GM19452 (cell line): ENCODE results near the gene EPHB1.

Experiments
- ATAC-seq: cut with Tn5 transposase; IDR thresholded peaks from one replicate; pipeline ENCODE4 v1.9.1; 2021; ENCODE audit not compliant: unreplicated experiment

Gene EPHB1

DNA sequence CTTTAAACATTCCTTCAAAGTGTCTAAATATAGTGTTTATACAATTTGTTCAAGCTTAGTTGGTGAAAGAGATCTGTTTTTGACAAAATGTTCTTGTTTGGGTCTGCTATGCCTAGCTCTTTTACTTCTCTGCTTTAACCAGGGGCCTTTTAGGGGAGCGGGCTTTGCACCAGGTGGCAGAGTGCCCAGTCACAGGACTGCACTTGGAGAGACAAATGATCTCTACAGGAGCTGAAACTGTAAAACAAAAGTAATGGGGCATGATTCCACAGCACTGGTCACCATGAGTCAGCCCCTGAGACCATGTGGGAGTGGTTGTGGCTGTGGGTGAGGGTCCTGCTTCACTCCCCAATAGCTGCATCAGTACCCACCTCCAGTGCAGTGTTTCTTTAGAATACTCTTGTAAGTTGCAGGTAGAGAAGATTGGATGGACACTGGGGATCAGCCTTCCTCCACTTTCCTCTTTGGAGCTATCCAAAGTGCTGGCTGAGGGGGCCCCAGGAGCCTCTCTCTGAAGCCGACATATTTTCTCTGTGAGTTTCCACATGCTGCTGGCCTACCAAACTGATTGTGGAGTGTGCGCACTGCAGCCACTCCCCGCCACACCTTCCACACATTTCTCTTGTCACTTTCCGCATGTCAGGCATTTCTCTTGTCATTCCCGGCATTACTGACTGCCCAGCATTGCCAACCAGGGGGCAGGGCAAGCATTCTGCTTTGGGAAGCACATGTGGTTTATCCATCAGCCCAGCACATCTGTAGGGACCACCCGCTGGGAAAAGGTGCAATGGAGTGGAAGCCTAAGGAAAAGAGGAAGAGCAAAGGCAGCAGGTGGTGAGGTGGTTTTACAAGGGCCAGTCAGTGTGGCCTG is 110.0 kb downstream of the EPHB1 start:
- peak; percentile 33 for ATAC-seq

GRCh38 chr3:134905647-134905935 is 110.5 kb downstream of the EPHB1 start:
- no peak for ATAC-seq

- no peak for ATAC-seq
Measured at GRCh38 chr3:134908271-134908670, 113.2 kb downstream of the EPHB1 start.

DNA sequence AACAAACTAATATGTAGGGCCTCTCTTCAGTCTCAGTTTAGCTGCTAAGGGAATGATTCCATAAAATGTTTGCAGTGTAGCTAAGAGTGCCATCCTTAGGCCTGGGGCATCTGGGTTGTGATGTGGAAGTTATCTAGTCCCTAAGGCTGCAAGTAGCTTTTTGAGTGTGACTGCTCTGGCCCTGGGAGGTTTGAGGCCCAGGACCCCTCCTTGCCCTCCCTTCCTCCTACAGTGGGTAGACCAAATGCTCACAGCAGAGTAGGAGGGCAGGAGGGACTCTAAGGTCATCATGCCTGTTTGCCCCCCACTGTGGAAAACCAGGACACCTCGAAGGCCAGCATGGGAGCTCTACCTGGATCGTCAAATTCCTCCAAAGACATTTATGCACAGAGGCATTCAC is 115.0 kb downstream of the EPHB1 start:
- no peak for ATAC-seq

GRCh38 chr3:134911586-134912548 is 116.8 kb downstream of the EPHB1 start:
- ATAC-seq: no peak

GRCh38 chr3:134916276-134916961 is 121.4 kb downstream of the EPHB1 start:
- ATAC-seq: no peak

DNA sequence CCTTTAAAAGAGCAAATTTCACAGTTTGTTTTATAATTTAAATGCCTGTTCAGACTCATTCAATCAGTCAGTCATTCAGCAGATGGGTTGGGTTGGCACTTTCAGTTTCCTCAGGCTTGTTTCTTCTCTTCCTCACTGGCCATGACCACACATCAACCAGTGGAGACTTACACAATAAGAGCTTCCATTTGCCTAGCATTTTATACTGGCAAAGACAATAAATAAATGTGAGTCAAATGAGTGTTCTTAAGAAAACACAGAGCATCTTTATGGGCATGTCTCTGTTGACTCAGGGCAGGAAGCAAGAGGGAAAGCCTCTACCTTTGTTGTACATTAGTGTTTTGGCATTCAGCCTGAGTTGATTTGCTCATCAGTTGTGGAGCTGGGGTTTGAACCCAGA is 122.6 kb downstream of the EPHB1 start:
- peak; percentile 27 for ATAC-seq

- peak; percentile 82 for ATAC-seq
Measured at GRCh38 chr3:134918441-134918840, 123.4 kb downstream of the EPHB1 start.

DNA sequence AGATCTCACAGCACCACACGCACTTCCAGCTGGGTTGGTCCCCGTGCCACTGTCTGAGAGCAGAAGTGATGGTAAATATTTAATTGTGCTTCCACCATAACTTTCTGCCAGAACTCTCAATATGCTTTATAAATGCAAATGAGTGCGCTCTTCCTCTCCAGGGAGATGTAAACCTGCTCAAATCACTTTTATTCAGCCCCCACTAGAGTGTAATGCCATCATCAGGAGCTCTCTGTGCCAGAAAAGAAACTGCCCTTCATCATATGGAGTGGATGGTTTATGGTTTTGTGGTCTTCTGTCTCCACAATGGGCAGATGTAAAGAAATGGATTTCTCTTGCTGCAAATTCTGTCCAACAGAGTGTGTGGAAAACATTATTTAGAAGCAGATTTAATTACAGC is 127.0 kb downstream of the EPHB1 start:
- no peak for ATAC-seq

DNA sequence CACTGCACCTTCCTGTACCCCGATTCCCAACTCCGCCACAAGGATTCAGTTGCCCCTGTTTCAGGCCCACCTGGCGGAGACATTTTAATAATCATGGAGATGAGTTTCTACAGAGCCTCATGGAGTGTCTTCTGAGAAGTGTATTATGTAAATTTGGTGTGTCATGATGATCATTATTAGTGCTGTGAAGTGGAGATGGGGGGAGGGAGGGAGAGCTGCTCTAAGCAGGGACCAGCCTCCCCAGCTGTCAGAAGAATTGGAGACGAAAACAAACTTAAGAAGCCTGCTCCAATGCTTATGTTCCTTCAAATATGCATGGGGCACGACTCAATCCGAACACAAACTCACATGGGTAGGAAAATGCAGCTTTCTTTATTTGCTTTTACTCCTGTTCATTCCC is 127.8 kb downstream of the EPHB1 start:
- no peak for ATAC-seq

DNA sequence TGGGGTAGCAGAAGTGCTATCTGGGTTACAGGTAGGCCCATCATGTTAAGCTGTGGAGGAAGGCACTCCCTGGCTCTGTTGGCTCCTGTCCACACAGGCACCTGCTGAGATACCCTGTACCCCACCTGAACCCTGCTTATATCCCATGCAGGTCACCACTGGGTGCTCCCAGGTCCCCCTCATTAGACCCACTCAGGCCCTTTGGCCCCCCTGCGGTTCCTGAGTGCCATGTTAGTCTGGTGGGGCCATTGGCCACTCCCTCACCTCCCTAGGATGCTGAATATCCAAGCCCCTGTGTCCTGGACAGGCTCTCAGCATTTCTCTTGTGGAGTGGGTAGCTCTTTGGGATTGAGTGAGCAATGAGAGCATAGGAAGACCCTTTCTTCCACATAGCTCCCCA is 128.2 kb downstream of the EPHB1 start:
- ATAC-seq: no peak

- ATAC-seq: no peak
Measured at GRCh38 chr3:134927599-134927998, 132.5 kb downstream of the EPHB1 start.

- no peak for ATAC-seq
Measured at GRCh38 chr3:134928392-134928791, 133.3 kb downstream of the EPHB1 start.

DNA sequence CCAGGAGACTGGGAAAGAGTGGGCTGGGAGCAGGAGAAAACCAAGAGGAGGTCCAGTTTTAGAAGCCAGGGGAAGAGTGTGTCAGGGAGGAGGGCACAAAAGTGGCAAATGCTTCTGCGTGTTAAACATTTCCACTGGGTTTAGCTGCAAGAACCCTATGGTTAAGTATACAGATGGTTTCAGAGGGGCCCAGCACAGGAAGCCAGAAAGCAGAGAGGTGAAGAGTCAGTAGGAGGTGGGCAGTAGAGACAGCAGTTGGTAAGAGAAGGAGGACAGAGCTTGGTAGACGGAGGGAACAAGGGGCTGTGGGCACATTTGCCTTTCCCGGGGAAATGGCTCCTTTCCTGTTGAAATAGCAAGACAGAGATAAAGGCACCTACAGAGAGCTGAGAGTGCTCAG is 133.8 kb downstream of the EPHB1 start:
- no peak for ATAC-seq

- ATAC-seq: no peak
Measured at GRCh38 chr3:134929976-134930375, 134.9 kb downstream of the EPHB1 start.

- no peak for ATAC-seq
Measured at GRCh38 chr3:134931045-134931785, 136.2 kb downstream of the EPHB1 start.

DNA sequence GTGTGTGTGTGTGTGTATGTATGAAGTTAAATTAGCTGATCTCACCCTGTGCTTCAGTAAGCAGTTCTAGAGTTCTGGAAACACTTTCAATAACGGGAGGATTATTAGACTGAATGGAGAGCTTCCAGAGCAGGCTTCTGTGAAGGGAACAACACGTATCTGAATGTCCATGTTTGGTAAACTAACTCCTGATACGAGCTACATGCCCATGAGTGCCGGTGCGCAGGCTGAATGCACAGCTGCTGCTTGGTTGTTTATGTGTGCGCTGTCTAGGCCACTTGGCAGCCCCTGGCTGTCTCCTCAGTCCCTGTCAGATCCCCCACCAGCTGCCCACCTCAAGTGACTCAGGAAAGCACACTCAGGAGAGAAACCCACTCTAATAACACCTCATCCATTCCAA is 137.0 kb downstream of the EPHB1 start:
- no peak for ATAC-seq

- ATAC-seq: no peak
Measured at GRCh38 chr3:134933997-134934396, 138.9 kb downstream of the EPHB1 start.

GRCh38 chr3:134934933-134935332 is 139.9 kb downstream of the EPHB1 start:
- ATAC-seq: no peak

DNA sequence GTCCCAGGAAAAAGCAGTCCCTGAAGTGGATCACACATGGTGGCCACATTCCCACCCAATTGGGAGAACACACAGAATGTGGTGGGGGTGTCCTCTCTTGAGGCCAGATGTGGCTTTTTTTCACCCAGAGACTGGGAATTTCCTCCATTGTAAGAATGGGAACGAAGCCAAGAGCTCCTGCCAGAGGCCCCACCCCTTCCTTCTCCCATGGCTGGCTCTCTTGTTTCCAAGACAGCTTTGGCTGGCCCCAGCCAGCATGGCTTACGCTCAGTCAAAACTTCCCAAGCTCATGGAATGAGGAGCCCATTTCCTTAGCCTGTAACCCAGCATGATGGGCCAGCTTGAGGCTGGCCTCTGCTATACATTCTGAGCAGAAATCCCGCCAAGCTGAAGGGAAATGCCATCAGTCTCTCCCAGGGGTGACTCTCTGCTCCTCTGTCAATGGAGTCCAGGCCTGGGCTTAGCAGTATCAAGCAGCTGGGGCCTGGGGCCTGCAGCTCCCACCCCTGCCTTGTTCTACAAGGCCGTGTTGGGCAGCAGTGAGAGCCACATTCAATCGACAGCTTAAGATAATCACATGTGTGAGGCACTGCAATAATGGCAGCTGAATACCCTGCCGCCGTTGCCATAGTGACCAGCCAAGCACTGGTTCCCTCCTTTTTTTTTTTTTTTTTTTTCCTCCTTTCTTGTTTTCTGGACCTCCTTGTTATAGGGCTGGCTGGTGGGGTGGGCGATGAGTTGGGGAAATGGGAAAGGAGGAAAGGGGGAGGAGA is 142.4 kb downstream of the EPHB1 start:
- no peak for ATAC-seq
